DND-41 (cell line): ENCODE results near the gene LBX2.

Experiments
- EZH2 ChIP-seq: IDR thresholded peaks from 3 replicates; pipeline ENCODE4 v1.6.1; 2012; ENCODE audit warnings: borderline replicate concordance, low read depth, mild to moderate bottlenecking, moderate library complexity, low read length, inconsistent platforms; ENCODE audit not compliant: severe bottlenecking
- TF ChIP-seq, protein P1 (sequence below): IDR thresholded peaks from 2 replicates; pipeline ENCODE4 v1.5.1; 2012; ENCODE audit warnings: borderline replicate concordance, low read length, moderate library complexity, mild to moderate bottlenecking; ENCODE audit not compliant: poor library complexity, severe bottlenecking; ENCODE audit errors: extremely low read depth

- TF ChIP-seq, protein P1, sequence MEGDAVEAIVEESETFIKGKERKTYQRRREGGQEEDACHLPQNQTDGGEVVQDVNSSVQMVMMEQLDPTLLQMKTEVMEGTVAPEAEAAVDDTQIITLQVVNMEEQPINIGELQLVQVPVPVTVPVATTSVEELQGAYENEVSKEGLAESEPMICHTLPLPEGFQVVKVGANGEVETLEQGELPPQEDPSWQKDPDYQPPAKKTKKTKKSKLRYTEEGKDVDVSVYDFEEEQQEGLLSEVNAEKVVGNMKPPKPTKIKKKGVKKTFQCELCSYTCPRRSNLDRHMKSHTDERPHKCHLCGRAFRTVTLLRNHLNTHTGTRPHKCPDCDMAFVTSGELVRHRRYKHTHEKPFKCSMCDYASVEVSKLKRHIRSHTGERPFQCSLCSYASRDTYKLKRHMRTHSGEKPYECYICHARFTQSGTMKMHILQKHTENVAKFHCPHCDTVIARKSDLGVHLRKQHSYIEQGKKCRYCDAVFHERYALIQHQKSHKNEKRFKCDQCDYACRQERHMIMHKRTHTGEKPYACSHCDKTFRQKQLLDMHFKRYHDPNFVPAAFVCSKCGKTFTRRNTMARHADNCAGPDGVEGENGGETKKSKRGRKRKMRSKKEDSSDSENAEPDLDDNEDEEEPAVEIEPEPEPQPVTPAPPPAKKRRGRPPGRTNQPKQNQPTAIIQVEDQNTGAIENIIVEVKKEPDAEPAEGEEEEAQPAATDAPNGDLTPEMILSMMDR = no peak
- no peak for TF ChIP-seq EZH2
These were observed 28.3 kb upstream of the LBX2 start for GRCh38 chr2:74527741-74528140.
